ENCODE data around the gene IL18BP.

IL18BP gene

GRCh38 chr11:72012091-72012630 lies 13.5 kb downstream of the IL18BP start:
- no peak for DNase-seq (ENCODE audit: low read depth in 2 of 2, low spot score in 1 of 2)

GRCh38 chr11:72012897-72013721 lies 14.4 kb downstream of the IL18BP start:
- no peak for DNase-seq (ENCODE audit: low read depth in 2 of 2, low spot score in 1 of 2)

GRCh38 chr11:72013765-72014711 lies 15.3 kb downstream of the IL18BP start:
- DNase-seq (ENCODE audit: low read depth in 2 of 2, low spot score in 1 of 2), result no peak

- no peak for DNase-seq (ENCODE audit: low read depth in 2 of 2, low spot score in 1 of 2)
These were observed 16.1 kb downstream of the IL18BP start for GRCh38 chr11:72014761-72015320.

GRCh38 chr11:72015511-72016061 lies 16.9 kb downstream of the IL18BP start:
- DNase-seq (ENCODE audit: low read depth in 2 of 2, low spot score in 1 of 2), result no peak

- DNase-seq (ENCODE audit: low read depth in 2 of 2, low spot score in 1 of 2), result no peak
These were observed 19.5 kb downstream of the IL18BP start for GRCh38 chr11:72018171-72018570.

- no peak for DNase-seq (ENCODE audit: low read depth in 2 of 2, low spot score in 1 of 2)
These were observed 24.6 kb downstream of the IL18BP start for GRCh38 chr11:72023335-72023734.

- no peak for DNase-seq (ENCODE audit: low read depth in 2 of 2, low spot score in 1 of 2)
These were observed 25.5 kb downstream of the IL18BP start for GRCh38 chr11:72024069-72024754.

GRCh38 chr11:72026090-72026489 lies 27.4 kb downstream of the IL18BP start:
- no peak for DNase-seq (ENCODE audit: low read depth in 2 of 2, low spot score in 1 of 2)

GRCh38 chr11:72030472-72031045 lies 31.9 kb downstream of the IL18BP start:
- DNase-seq (ENCODE audit: low read depth in 2 of 2, low spot score in 1 of 2), result no peak

- no peak for DNase-seq (ENCODE audit: low read depth in 2 of 2, low spot score in 1 of 2)
These were observed 38.0 kb downstream of the IL18BP start for GRCh38 chr11:72036687-72037086.

- DNase-seq (ENCODE audit: low read depth in 2 of 2, low spot score in 1 of 2), result no peak
These were observed 39.0 kb downstream of the IL18BP start for GRCh38 chr11:72037554-72038311.

GRCh38 chr11:72038491-72038890 lies 39.8 kb downstream of the IL18BP start:
- DNase-seq (ENCODE audit: low read depth in 2 of 2, low spot score in 1 of 2), result no peak

GRCh38 chr11:72039031-72039855 lies 40.5 kb downstream of the IL18BP start:
- DNase-seq (ENCODE audit: low read depth in 2 of 2, low spot score in 1 of 2), result no peak

GRCh38 chr11:72039856-72040401 lies 41.2 kb downstream of the IL18BP start:
- DNase-seq (ENCODE audit: low read depth in 2 of 2, low spot score in 1 of 2), result no peak

GRCh38 chr11:72040491-72041363 lies 42.0 kb downstream of the IL18BP start:
- DNase-seq (ENCODE audit: low read depth in 2 of 2, low spot score in 1 of 2), result peak; percentile 42 to 54

- DNase-seq (ENCODE audit: low read depth in 2 of 2, low spot score in 1 of 2), result no peak
These were observed 42.8 kb downstream of the IL18BP start for GRCh38 chr11:72041364-72042063.

Data from stimulated activated CD8-positive, alpha-beta memory T cell treated with anti-CD3 and anti-CD28 coated beads, Interleukin-4, amount 100 ng/mL, for 4 hours (primary cell).